Iris pigment epithelial cell (primary cell): ENCODE data around the gene BMP8A.

Experiments
- DNase-seq: peaks from one replicate; pipeline ENCODE4 v3.0.0-alpha.2; 2011; ENCODE audit warnings: low read depth

BMP8A gene

DNA sequence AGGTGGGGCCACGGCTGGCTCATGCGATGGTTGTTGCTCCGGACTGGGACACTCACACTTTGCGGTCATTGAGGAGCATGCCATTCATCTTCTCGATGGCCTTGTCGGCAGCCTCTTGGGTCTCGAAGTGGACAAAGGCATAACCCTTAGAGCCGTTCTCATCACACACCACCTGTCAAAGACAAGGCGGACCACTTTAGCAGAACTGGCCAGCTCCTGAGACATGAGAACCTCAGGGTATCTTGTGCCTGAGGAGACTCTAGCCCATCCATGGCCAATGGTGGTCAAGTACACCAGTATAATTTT is 79.7 kb downstream of the BMP8A start:
- DNase-seq, result no peak

DNA sequence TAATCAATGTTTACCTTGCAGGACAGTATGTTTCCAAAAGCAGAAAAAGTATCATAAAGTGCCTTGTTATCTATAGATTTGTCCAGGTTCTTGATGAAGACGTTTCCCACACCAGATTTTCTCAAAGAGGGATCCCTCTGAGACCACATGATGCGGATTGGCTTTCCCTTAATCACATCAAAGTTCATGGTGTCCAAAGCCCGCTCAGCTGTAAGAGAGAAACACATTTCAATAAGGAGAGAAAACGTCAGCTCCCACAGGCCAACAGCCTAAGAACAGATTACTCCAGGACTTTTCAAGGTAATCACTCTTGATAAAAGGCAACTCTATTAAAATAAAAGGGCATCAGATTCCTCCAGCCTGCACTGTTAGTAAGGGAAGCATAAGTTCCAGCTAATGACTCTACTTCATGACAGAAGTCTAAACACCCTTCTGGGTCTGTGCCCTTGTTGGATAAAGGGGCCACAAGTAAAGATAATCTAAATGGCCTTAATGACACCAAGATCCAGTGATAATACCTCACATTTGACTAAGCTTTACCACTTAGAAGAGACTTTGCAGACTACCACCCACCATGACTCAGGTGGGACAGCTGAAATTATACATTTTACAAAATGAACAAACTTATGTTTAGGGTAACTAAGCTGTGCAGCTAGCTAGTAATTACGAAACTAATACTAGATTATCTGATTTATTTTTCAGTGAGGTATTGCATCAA is 81.1 kb downstream of the BMP8A start:
- no peak for DNase-seq

DNA sequence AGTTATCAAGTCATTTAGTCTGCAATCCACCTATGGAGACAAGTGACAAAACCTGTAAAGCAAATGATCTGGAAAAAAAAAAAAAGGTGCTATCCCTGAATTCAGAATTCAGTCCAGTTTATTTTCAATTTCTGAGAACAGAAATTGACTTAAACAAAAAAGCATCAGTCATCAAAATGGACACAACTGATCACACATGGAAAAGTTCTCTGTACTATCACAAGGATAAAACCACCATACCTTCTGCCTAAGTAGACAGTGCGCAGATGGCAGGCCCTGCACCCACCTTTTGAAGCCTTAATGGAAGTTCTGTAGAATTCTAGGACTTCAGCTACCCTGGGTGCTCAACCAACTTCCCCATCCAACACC is 81.6 kb downstream of the BMP8A start:
- no peak for DNase-seq

DNA sequence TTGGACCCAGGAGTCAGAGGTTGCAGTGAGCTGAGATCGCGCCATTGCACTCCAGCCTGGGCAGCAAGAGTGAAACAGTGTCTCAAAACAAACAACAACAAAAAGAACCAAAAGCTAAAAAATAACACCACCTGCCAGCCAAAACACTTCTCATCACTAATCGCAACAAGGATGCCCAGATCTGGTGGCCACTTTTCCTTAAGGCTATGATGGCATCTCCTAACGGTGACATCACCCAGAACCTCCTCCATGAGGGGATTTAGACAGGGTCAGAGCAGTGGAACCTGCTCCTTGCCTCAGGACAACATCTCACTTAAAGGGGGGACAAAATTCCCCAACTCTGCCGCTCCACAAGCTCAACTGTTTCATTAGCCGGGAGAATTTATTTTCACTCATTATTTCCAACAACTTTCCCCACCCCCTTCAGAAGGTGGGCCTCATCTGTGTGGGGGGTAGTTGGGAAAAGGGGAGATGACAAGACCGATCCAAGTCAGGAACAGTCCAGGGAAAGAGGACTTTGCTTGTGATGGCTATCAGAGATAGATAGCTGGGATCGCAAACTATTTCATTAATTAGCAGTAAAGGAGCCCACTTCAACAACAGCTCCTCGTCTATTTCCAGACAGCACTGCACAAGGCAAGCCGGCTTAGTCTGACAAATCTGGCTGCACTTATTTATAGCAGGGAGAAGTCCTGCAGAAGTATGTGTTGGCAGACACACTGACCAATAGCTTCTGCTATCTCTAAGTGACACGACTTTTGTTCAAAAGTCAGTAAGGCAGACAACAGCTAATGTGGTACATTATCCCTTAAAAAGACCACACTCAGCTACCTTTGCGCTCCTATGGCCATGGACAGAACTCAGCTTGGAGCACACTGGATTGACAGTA is 82.5 kb downstream of the BMP8A start:
- DNase-seq, result peak; percentile 70

DNA sequence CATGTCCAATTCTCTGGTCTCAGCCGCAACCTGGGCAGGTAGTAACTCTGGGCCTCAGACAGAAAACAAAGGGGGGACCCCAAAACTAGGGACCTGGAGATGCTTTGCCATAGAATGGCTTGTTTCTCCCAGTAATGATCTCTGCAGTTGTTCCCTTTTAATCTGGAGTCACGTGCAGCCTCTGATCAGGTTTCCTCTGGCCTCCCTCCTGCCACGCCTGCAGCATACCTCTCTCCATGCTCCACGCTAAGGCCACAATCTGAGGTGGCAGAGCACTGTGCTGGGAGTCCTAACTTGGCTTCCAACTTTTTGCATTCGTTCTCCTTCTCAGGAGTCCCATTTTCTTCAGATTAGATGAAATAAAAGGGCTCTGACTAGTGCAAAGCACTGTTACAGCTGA is 83.2 kb downstream of the BMP8A start:
- DNase-seq, result peak; percentile 41
